Uterus (tissue), 4 donors: ENCODE measurements around the gene SPDYC. TPM values are rescaled to one million over a fixed set of nuclear protein-coding genes. Genes with fewer than 3 reads are reported as not detected.

Source experiments
- DNase-seq, 2 donors: peaks; one replicate each; pipeline ENCODE4 v3.0.0-alpha.2; 2019 to 2020
- H3K27ac ChIP-seq, 2 donors: fragments of 200-600 bp; sonication (generic); 1 replicate in 1 of 2; 2 replicates in 1 of 2; pipeline ENCODE4 v1.5.1; 2016 to 2018
- H3K27me3 ChIP-seq, 2 donors: fragments of 200-600 bp; sonication (generic); one replicate each; pipeline ENCODE4 v1.5.1; 2018 to 2019; ENCODE audit warnings: control low read depth in 1 of 2
- H3K36me3 ChIP-seq, 2 donors: fragments of 200-600 bp; sonication (generic); one replicate each; pipeline ENCODE4 v1.5.1; 2019; ENCODE audit warnings: control low read depth in 1 of 2
- H3K4me1 ChIP-seq, 2 donors: fragments of 200-600 bp; sonication (generic); one replicate each; pipeline ENCODE4 v1.5.1; 2018 to 2019; ENCODE audit warnings: control low read depth in 1 of 2
- H3K4me3 ChIP-seq, 2 donors: fragments of 200-600 bp; sonication (generic); 1 replicate in 1 of 2; 2 replicates in 1 of 2; pipeline ENCODE4 v1.5.1; 2018 to 2019; ENCODE audit warnings: mild to moderate bottlenecking in 1 of 2
- H3K9me3 ChIP-seq, 2 donors: fragments of 200-600 bp; sonication (generic); one replicate each; pipeline ENCODE4 v1.5.1; 2019; ENCODE audit warnings: control low read depth in 1 of 2
- POLR2A ChIP-seq, 2 donors: fragments of 450-650 bp; IDR thresholded peaks; one replicate each; pipeline ENCODE4 v1.6.1; 2016; ENCODE audit warnings: antibody characterized with exemption in 2 of 2, mild to moderate bottlenecking in 1 of 2, moderate library complexity in 1 of 2
- intact Hi-C: fragments of 100-400 bp; cut with DNase I; formaldehyde crosslinking; loops from one replicate; pipeline ENCODE4 v1.15.1; 2023; ENCODE audit warnings: low total_unique reads
- total RNA-seq, 4 donors: library from RNA; depleted of rRNA in 3 of 4; stranded (reverse); fragments of >200 nt in 3 of 4; gene quantifications; one replicate each; pipeline versions ENCODE4 v1.1.0 to v1.2.4, GENCODE V29; 2014 to 2023
- TF ChIP-seq, protein P1 (sequence below), 4 experiments: fragments of 200-600 bp in 2 of 4; fragments of 450-650 bp in 2 of 4; sonication (generic) in 2 of 4; IDR thresholded peaks; one replicate each; pipeline ENCODE4 v1.5.1; 2016 to 2019; ENCODE audit warnings: antibody characterized with exemption in 4 of 4, mild to moderate bottlenecking in 2 of 4, moderate library complexity in 1 of 4
- donor health status: DM: yes; HTN: yes; CAD: no.

Gene SPDYC
- total RNA-seq, 4 donors from 2014 or later: not detected

DNA sequence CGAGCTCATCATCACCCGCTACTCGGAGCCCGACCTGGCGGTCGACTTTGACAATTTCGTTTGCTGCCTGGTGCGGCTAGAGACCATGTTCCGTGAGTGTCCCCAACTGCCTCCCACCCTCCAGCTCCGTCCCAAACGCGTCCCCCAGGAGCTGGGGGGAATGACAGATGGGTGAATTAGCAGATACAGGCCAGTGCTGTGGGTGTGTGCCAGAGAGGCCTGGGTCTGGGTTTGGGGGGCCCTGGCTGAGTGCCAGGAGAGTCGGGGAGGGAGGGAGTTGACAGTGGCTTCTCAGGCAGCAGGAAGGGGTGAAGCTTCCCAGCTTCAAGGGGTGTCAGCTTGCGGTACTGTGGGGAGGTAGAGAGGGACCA, 40.3 kb downstream of the SPDYC start:
- no peak for DNase-seq
- H3K36me3 ChIP-seq: no peaks in the 10 kb centered on the region
- intact Hi-C loops: no loop called here
- H3K4me1 ChIP-seq: no peaks in the 10 kb centered on the region
- no peaks in the 10 kb centered on the region for H3K9me3 ChIP-seq
- H3K27me3 ChIP-seq: no peaks in the 10 kb centered on the region
- TF ChIP-seq POLR2A (IDR thresholded peaks at IDR 0.05): no peak
- TF ChIP-seq, protein P1, sequence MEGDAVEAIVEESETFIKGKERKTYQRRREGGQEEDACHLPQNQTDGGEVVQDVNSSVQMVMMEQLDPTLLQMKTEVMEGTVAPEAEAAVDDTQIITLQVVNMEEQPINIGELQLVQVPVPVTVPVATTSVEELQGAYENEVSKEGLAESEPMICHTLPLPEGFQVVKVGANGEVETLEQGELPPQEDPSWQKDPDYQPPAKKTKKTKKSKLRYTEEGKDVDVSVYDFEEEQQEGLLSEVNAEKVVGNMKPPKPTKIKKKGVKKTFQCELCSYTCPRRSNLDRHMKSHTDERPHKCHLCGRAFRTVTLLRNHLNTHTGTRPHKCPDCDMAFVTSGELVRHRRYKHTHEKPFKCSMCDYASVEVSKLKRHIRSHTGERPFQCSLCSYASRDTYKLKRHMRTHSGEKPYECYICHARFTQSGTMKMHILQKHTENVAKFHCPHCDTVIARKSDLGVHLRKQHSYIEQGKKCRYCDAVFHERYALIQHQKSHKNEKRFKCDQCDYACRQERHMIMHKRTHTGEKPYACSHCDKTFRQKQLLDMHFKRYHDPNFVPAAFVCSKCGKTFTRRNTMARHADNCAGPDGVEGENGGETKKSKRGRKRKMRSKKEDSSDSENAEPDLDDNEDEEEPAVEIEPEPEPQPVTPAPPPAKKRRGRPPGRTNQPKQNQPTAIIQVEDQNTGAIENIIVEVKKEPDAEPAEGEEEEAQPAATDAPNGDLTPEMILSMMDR (IDR thresholded peaks at IDR 0.05): no peak
- no peak overlapping the region for H3K4me3 ChIP-seq
- no peak overlapping the region for H3K27ac ChIP-seq

GRCh38 chr11:65210748-65211147, 40.7 kb downstream of the SPDYC start:
- H3K36me3 ChIP-seq: no peaks in the 10 kb centered on the region
- intact Hi-C loops: no loop called here
- TF ChIP-seq, protein P1 (IDR thresholded peaks at IDR 0.05): no peak
- no peak for TF ChIP-seq POLR2A (IDR thresholded peaks at IDR 0.05)
- DNase-seq: no peak
- H3K9me3 ChIP-seq: no peaks in the 10 kb centered on the region
- no peak overlapping the region for H3K4me3 ChIP-seq
- no peak overlapping the region for H3K27ac ChIP-seq
- no peaks in the 10 kb centered on the region for H3K27me3 ChIP-seq
- H3K4me1 ChIP-seq: no peaks in the 10 kb centered on the region

DNA sequence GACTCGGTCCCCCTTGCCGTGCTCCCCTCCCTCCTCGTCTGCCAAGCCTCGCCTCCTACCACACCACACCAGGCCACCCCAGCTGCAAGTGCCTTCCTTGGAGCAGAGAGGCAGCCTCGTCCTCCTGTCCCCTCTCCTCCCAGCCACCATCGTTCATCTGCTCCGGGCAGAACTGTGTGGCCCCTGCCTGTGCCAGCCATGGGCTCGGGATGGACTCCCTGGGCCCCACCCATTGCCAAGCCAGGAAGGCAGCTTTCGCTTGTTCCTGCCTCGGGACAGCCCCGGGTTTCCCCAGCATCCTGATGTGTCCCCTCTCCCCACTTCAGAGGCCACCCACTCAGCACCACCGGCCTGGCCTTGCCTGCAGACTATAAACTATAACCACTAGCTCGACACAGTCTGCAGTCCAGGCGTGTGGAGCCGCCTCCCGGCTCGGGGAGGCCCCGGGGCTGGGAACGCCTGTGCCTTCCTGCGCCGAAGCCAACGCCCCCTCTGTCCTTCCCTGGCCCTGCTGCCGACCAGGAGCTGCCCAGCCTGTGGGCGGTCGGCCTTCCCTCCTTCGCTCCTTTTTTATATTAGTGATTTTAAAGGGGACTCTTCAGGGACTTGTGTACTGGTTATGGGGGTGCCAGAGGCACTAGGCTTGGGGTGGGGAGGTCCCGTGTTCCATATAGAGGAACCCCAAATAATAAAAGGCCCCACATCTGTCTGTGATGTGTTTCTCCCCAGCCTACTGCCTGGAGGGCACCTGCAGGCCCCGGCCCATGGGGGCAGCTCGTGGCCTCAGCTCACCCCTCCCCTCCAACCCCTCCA, 41.5 kb downstream of the SPDYC start:
- no peak overlapping the region for H3K27ac ChIP-seq
- H3K4me3 ChIP-seq: no peak overlapping the region
- no peaks in the 10 kb centered on the region for H3K9me3 ChIP-seq
- no peak for DNase-seq
- H3K27me3 ChIP-seq: no peaks in the 10 kb centered on the region
- intact Hi-C loops: no loop called here
- TF ChIP-seq POLR2A (IDR thresholded peaks at IDR 0.05): no peak
- TF ChIP-seq, protein P1 (IDR thresholded peaks at IDR 0.05): no peak
- H3K4me1 ChIP-seq: no peaks in the 10 kb centered on the region
- H3K36me3 ChIP-seq: no peaks in the 10 kb centered on the region

DNA sequence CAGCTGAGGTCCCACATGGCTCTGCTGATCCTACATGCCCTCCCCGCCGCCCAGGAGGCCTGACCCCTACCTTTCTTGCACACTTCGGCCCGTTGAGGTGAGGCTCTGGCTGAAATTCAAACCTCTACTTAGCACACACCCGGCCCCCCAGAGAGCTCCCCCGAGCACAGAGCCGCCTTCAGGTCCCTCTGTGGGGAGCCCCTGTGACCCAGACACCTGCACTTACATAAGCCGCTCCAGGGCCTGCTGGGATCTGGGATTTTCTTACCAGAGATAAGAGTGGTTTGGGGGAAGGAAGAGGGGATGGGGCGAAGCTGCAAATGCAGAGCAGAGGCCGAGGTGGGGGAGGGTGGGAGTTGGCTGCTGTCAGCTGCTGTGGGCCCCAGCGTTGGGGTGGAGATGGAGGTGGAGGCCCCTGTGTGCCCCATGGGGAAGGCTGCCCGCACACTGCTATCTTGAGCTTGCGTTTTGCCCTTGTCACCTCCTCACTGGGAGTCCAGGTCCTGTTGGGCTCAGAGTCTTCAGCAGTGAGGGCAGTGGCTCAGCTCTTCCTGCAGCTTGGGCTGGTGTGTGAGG, 42.3 kb downstream of the SPDYC start:
- TF ChIP-seq, protein P1 (IDR thresholded peaks at IDR 0.05): no peak
- TF ChIP-seq POLR2A (IDR thresholded peaks at IDR 0.05): no peak
- intact Hi-C loops: no loop called here
- no peak for DNase-seq
- no peak overlapping the region for H3K4me3 ChIP-seq
- H3K4me1 ChIP-seq: no peaks in the 10 kb centered on the region
- no peaks in the 10 kb centered on the region for H3K9me3 ChIP-seq
- H3K27ac ChIP-seq: no peak overlapping the region
- H3K36me3 ChIP-seq: no peaks in the 10 kb centered on the region
- no peaks in the 10 kb centered on the region for H3K27me3 ChIP-seq
